OCI-LY7 (cell line): ENCODE measurements around the gene SKIC2. TPM values are rescaled to one million over a fixed set of nuclear protein-coding genes. Genes with fewer than 3 reads are reported as not detected.

Experiments
- BruUV-seq: library from RNA; stranded (reverse); fragments of 400-500 nt; replicated peaks from 2 replicates; lab custom pipeline; 2021; lab: Mats Ljungman, UMichigan
- CTCF ChIA-PET: fragments of 300-600 bp; sonication (Branson Sonifier 250); formaldehyde crosslinking; loops from one replicate; lab custom pipeline; 2022; ENCODE audit warnings: antibody characterized with exemption; ENCODE audit not compliant: unreplicated experiment; lab: Charles Lee
- POLR2A ChIA-PET: fragments of 300-600 bp; sonication (Branson Sonifier 250); formaldehyde crosslinking; loops from one replicate; lab custom pipeline; 2022; ENCODE audit warnings: antibody characterized with exemption; lab: Charles Lee
- DNase-seq: peaks from one replicate; pipeline ENCODE4 v3.0.0-alpha.2; 2015; ENCODE audit warnings: low spot score
- H2AFZ ChIP-seq: fragments of 200-600 bp; sonication (generic), shearing (Covaris generic); 2 replicates; pipeline ENCODE4 v1.6.1; 2014; ENCODE audit warnings: mild to moderate bottlenecking, antibody characterized with exemption, low read length, moderate library complexity
- H3K27ac ChIP-seq: fragments of 200-600 bp; sonication (generic); 2 replicates; pipeline ENCODE4 v1.5.1; 2014; ENCODE audit warnings: mixed run types, low read depth, mild to moderate bottlenecking, moderate library complexity, low read length, inconsistent platforms; ENCODE audit not compliant: poor library complexity, severe bottlenecking
- H3K36me3 ChIP-seq: fragments of 200-600 bp; sonication (generic); 2 replicates; pipeline ENCODE4 v1.6.1; 2014; ENCODE audit warnings: mild to moderate bottlenecking, antibody characterized with exemption, low read length, moderate library complexity, mixed read lengths; ENCODE audit not compliant: insufficient read depth
- H3K4me1 ChIP-seq: fragments of 200-600 bp; sonication (generic); 2 replicates; pipeline ENCODE4 v1.5.1; 2014; ENCODE audit warnings: mild to moderate bottlenecking, low read length; ENCODE audit not compliant: insufficient read depth, poor library complexity, severe bottlenecking
- H3K4me2 ChIP-seq: fragments of 200-600 bp; sonication (generic); 2 replicates; pipeline ENCODE4 v1.6.1; 2014; ENCODE audit warnings: mild to moderate bottlenecking, low read length
- H3K4me3 ChIP-seq: fragments of 200-600 bp; sonication (generic); 2 replicates; pipeline ENCODE4 v1.5.1; 2014; ENCODE audit warnings: mild to moderate bottlenecking, low read depth, low read length; ENCODE audit not compliant: poor library complexity, severe bottlenecking
- H3K79me2 ChIP-seq: fragments of 200-600 bp; sonication (generic); 2 replicates; pipeline ENCODE4 v1.6.1; 2016; ENCODE audit warnings: low read depth, mild to moderate bottlenecking, low read length, moderate library complexity, mixed read lengths; ENCODE audit not compliant: insufficient read depth
- H3K9me2 ChIP-seq: fragments of 200-600 bp; sonication (generic); 2 replicates; pipeline ENCODE4 v1.6.1; 2016; ENCODE audit warnings: mild to moderate bottlenecking, low read length, mixed read lengths; ENCODE audit not compliant: insufficient read depth
- H3K9me3 ChIP-seq: fragments of 200-600 bp; sonication (generic); 2 replicates; pipeline ENCODE4 v1.6.1; 2014; ENCODE audit warnings: mild to moderate bottlenecking, mixed run types, low read length, mixed read lengths
- H4K20me1 ChIP-seq: fragments of 200-600 bp; sonication (generic); 2 replicates; pipeline ENCODE4 v1.6.1; 2014; ENCODE audit warnings: mild to moderate bottlenecking, antibody characterized with exemption, low read length, moderate library complexity, mixed read lengths; ENCODE audit not compliant: insufficient read depth
- EZH2phosphoT487 ChIP-seq: fragments of 200-600 bp; sonication (generic); IDR thresholded peaks from 2 replicates; pipeline ENCODE4 v1.6.1; 2018; ENCODE audit warnings: low read depth, borderline replicate concordance, mild to moderate bottlenecking, mixed run types, antibody characterized with exemption, low read length, moderate library complexity, mixed read lengths
- intact Hi-C: fragments of 100-400 bp; cut with micrococcal nuclease; formaldehyde crosslinking; loops from one replicate; pipeline ENCODE4 v1.10.0; 2022; ENCODE audit not compliant: unreplicated experiment
- total RNA-seq, 2 experiments: library from RNA; depleted of rRNA in 1 of 2; stranded (reverse); fragments of >200 nt in 1 of 2; shearing (Covaris generic) in 1 of 2; gene quantifications; 2 replicates each; pipeline ENCODE4 v1.2.3, GENCODE V29; 2014 to 2022
- TF ChIP-seq, protein P1 (sequence below): fragments of 200-600 bp; sonication (generic); conservative IDR thresholded peaks from 2 replicates; pipeline ENCODE4 v1.5.1; 2014; ENCODE audit warnings: mild to moderate bottlenecking, antibody characterized with exemption, low read length, moderate library complexity, mixed read lengths

SKIC2 gene
- total RNA-seq, 2 experiments from 2014 or later: 45.8 to 77.5 TPM

DNA sequence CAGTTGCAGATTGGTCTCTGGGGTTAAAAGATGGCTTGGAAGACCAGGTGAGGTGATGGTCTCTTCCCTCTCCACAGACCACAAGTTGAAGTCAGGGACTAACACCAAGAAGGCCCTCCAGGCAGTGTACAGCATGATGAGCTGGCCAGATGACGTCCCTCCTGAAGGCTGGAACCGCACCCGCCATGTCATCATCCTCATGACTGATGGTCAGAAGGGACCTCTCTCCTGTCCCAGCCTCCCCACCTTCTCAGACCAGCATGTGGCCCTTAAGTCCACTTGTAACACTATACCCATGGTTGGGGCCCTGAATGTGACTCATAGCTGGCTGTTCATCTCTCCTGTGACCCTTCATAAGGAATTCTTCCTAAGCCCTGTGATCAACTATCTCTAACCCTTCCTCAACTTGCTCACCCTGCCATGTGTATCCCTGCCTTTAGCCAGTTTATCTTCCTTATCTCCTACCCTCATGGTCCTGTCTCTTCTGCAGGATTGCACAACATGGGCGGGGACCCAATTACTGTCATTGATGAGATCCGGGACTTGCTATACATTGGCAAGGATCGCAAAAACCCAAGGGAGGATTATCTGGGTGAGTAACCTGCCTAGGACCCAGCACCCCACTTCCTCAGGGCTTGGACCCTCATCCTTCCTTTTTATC, 10.1 kb upstream of the SKIC2 start:
- TF ChIP-seq, protein P1, sequence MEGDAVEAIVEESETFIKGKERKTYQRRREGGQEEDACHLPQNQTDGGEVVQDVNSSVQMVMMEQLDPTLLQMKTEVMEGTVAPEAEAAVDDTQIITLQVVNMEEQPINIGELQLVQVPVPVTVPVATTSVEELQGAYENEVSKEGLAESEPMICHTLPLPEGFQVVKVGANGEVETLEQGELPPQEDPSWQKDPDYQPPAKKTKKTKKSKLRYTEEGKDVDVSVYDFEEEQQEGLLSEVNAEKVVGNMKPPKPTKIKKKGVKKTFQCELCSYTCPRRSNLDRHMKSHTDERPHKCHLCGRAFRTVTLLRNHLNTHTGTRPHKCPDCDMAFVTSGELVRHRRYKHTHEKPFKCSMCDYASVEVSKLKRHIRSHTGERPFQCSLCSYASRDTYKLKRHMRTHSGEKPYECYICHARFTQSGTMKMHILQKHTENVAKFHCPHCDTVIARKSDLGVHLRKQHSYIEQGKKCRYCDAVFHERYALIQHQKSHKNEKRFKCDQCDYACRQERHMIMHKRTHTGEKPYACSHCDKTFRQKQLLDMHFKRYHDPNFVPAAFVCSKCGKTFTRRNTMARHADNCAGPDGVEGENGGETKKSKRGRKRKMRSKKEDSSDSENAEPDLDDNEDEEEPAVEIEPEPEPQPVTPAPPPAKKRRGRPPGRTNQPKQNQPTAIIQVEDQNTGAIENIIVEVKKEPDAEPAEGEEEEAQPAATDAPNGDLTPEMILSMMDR: no peak
- no peak for TF ChIP-seq EZH2phosphoT487
- BruUV-seq: no TSS peak
- POLR2A ChIA-PET: no interaction called here

GRCh38 chr6:31949926-31950548, 8.9 kb upstream of the SKIC2 start:
- intact Hi-C loops: loop anchor here (10.0 kb wide), 1 partner anchor 245 kb away; the partner anchor contains the start of genes ABHD16A and LY6G6F

More for the DNA sequence above, 10.1 kb upstream of the SKIC2 start:
- Histone ChIP-seq H3K9me3 (no peaks in the 10 kb centered on the region), H3K9me2 (no peaks in the 10 kb centered on the region), H3K27ac (no peak overlapping the region), H3K4me2 (no peak overlapping the region), H3K4me1 (no peaks in the 10 kb centered on the region), H3K36me3 (peaks cover 32% of the 10 kb centered on the region; the same call in 1 of the 2 replicates), H2AFZ (no peak overlapping the region), H3K79me2 (no peaks in the 10 kb centered on the region), H3K4me3 (no peak overlapping the region), H4K20me1 (no peaks in the 10 kb centered on the region)
- CTCF ChIA-PET: no interaction called here
- intact Hi-C loops: no loop called here
- DNase-seq: no peak

More at GRCh38 chr6:31949926-31950548, 8.9 kb upstream of the SKIC2 start:
- no peaks in the 10 kb centered on the region for H3K79me2 ChIP-seq
- H2AFZ ChIP-seq: no peak overlapping the region
- TF ChIP-seq, protein P1: no peak
- TF ChIP-seq EZH2phosphoT487: no peak
- no peaks in the 10 kb centered on the region for H4K20me1 ChIP-seq
- no peaks in the 10 kb centered on the region for H3K9me2 ChIP-seq
- no peak for DNase-seq
- H3K27ac ChIP-seq: no peak overlapping the region
- H3K36me3 ChIP-seq: peaks cover 44% of the 10 kb centered on the region; the same call in 1 of the 2 replicates
- no peak overlapping the region for H3K4me2 ChIP-seq
- no peaks in the 10 kb centered on the region for H3K9me3 ChIP-seq
- H3K4me1 ChIP-seq: no peaks in the 10 kb centered on the region
- no TSS peak for BruUV-seq
- no peak overlapping the region for H3K4me3 ChIP-seq
- POLR2A ChIA-PET: no interaction called here
- CTCF ChIA-PET: interaction anchor here (0.8 kb wide), 1 partner anchor 9 kb away, joined by 3 read pairs; the partner anchor contains the start of genes NELFE and SKIC2
